GM12878 (cell line): ENCODE results near the gene TTLL4. TPM values are rescaled to one million over a fixed set of nuclear protein-coding genes. Genes with fewer than 3 reads are reported as not detected.

Experiments used
- ASH2L ChIP-seq: fragments of 300-600, 200-600 bp; sonication (generic); IDR thresholded peaks from 2 replicates; pipeline ENCODE4 v1.6.1; 2017; ENCODE audit warnings: low read depth, mild to moderate bottlenecking, borderline replicate concordance
- ATF7 ChIP-seq: fragments of 450-650 bp; IDR thresholded peaks from 2 replicates; pipeline ENCODE4 v1.6.1; 2016; ENCODE audit warnings: low read depth, mild to moderate bottlenecking
- BMI1 ChIP-seq: fragments of 450-650 bp; IDR thresholded peaks from 2 replicates; pipeline ENCODE4 v1.6.1; 2016; ENCODE audit warnings: mild to moderate bottlenecking, moderate library complexity, borderline replicate concordance
- BRCA1 ChIP-seq: IDR thresholded peaks from 2 replicates; pipeline ENCODE4 v1.6.1; 2011; ENCODE audit warnings: low read depth, low read length, improper control_type of control experiment
- CBX3 ChIP-seq: fragments of 200-600 bp; sonication (generic); IDR thresholded peaks from 2 replicates; pipeline ENCODE4 v1.6.1; 2016; ENCODE audit warnings: low read depth, borderline replicate concordance
- CBX5 ChIP-seq: sonication (generic); IDR thresholded peaks from 2 replicates; pipeline ENCODE4 v1.6.1; 2016; ENCODE audit warnings: low read depth, moderate library complexity, mild to moderate bottlenecking, inconsistent platforms
- CHD4 ChIP-seq: fragments of 200-600 bp; sonication (generic); IDR thresholded peaks from 2 replicates; pipeline ENCODE4 v1.6.1; 2016; ENCODE audit warnings: mild to moderate bottlenecking
- EGR1 ChIP-seq, 2 experiments: IDR thresholded peaks; 1 replicate in 1 of 2; 2 replicates in 1 of 2; pipeline ENCODE4 v1.6.1; 2011 to 2012; ENCODE audit warnings: low read depth in 2 of 2, low read length in 2 of 2, borderline replicate concordance in 1 of 2, mild to moderate bottlenecking in 1 of 2, moderate library complexity in 1 of 2
- ELK1 ChIP-seq: IDR thresholded peaks from 2 replicates; pipeline ENCODE4 v1.6.1; 2012; ENCODE audit warnings: low read depth, low read length, improper control_type of control experiment
- ESRRA ChIP-seq: IDR thresholded peaks from 2 replicates; pipeline ENCODE4 v1.6.1; 2012; ENCODE audit warnings: mild to moderate bottlenecking, low read length, improper control_type of control experiment
- EZH2 ChIP-seq: IDR thresholded peaks from 2 replicates; pipeline ENCODE4 v1.6.1; 2012; ENCODE audit warnings: low read depth, mild to moderate bottlenecking, control low read depth, inconsistent platforms, low read length, borderline replicate concordance; ENCODE audit not compliant: control insufficient read depth
- HCFC1 ChIP-seq: fragments of 150-350 bp; IDR thresholded peaks from 2 replicates; pipeline ENCODE4 v1.6.1; 2014; ENCODE audit warnings: low read length
- MEF2A ChIP-seq: IDR thresholded peaks from 2 replicates; pipeline ENCODE4 v1.6.1; 2011; ENCODE audit warnings: low read depth, mild to moderate bottlenecking, low read length, moderate library complexity; ENCODE audit not compliant: insufficient read depth
- NFXL1 ChIP-seq: fragments of 450-650 bp; IDR thresholded peaks from 2 replicates; pipeline ENCODE4 v1.6.1; 2017; ENCODE audit warnings: antibody characterized with exemption, mild to moderate bottlenecking, borderline replicate concordance
- NFYA ChIP-seq: IDR thresholded peaks from 2 replicates; pipeline ENCODE4 v1.6.1; 2011; ENCODE audit warnings: low read depth, mild to moderate bottlenecking, low read length, improper control_type of control experiment, borderline replicate concordance
- NR2C2 ChIP-seq: IDR thresholded peaks from 2 replicates; pipeline ENCODE4 v1.6.1; 2011; ENCODE audit warnings: borderline replicate concordance, low read depth; ENCODE audit not compliant: control insufficient read depth, insufficient read length
- PAX8 ChIP-seq: fragments of 450-650 bp; IDR thresholded peaks from 2 replicates; pipeline ENCODE4 v1.6.1; 2017; ENCODE audit warnings: mild to moderate bottlenecking, moderate library complexity
- POLR2A ChIP-seq: IDR thresholded peaks from 2 replicates; pipeline ENCODE4 v1.6.1; 2011; ENCODE audit warnings: low read depth, mild to moderate bottlenecking, low read length
- POLR2AphosphoS5 ChIP-seq: IDR thresholded peaks from 2 replicates; pipeline ENCODE4 v1.6.1; 2011; ENCODE audit warnings: mild to moderate bottlenecking, low read length, inconsistent platforms
- POU2F2 ChIP-seq: IDR thresholded peaks from 3 replicates; pipeline ENCODE4 v1.6.1; 2011; ENCODE audit warnings: low read depth, mild to moderate bottlenecking, low read length, borderline replicate concordance
- RBBP5 ChIP-seq: fragments of 200-600 bp; sonication (generic); conservative IDR thresholded peaks from 2 replicates; pipeline ENCODE4 v1.6.1; 2016
- SIX5 ChIP-seq: IDR thresholded peaks from 2 replicates; pipeline ENCODE4 v1.6.1; 2011; ENCODE audit warnings: mild to moderate bottlenecking, low read depth, low read length, moderate library complexity; ENCODE audit not compliant: severe bottlenecking
- SMAD1 ChIP-seq: fragments of 450-650 bp; IDR thresholded peaks from 2 replicates; pipeline ENCODE4 v1.6.1; 2018; ENCODE audit warnings: mild to moderate bottlenecking, low read depth; ENCODE audit not compliant: partially characterized antibody
- SMAD5 ChIP-seq: IDR thresholded peaks from 2 replicates; pipeline ENCODE4 v1.6.1; 2016; ENCODE audit warnings: antibody characterized with exemption, low read depth
- SMC3 ChIP-seq: IDR thresholded peaks from 2 replicates; pipeline ENCODE4 v1.6.1; 2011; ENCODE audit warnings: low read length, improper control_type of control experiment, borderline replicate concordance
- STAT1 ChIP-seq: fragments of 450-650 bp; conservative IDR thresholded peaks from 2 replicates; pipeline ENCODE4 v1.6.1; 2014; ENCODE audit warnings: antibody characterized with exemption, mild to moderate bottlenecking
- SUZ12 ChIP-seq: fragments of 200-600 bp; sonication (generic); IDR thresholded peaks from one replicate; pipeline ENCODE4 v1.6.1; 2018; ENCODE audit warnings: antibody characterized with exemption, mild to moderate bottlenecking; ENCODE audit not compliant: unreplicated experiment
- TCF12 ChIP-seq: IDR thresholded peaks from 2 replicates; pipeline ENCODE4 v1.6.1; 2011; ENCODE audit warnings: low read depth, mild to moderate bottlenecking, low read length
- TCF3 ChIP-seq: IDR thresholded peaks from 2 replicates; pipeline ENCODE4 v1.6.1; 2012; ENCODE audit warnings: low read depth, mild to moderate bottlenecking, low read length, borderline replicate concordance; ENCODE audit not compliant: insufficient read depth
- TCF7 ChIP-seq: IDR thresholded peaks from 2 replicates; pipeline ENCODE4 v1.6.1; 2014; ENCODE audit warnings: antibody characterized with exemption, borderline replicate concordance
- USF1 ChIP-seq: IDR thresholded peaks from 2 replicates; pipeline ENCODE4 v1.6.1; 2011; ENCODE audit warnings: borderline replicate concordance, low read depth, mild to moderate bottlenecking, moderate library complexity, mixed read lengths, low read length; ENCODE audit not compliant: insufficient read depth; ENCODE audit errors: extremely low read length
- polyA plus RNA-seq, 11 experiments: library from polyadenylated mRNA; depleted of rRNA in 4 of 11; unstranded in 6 of 11; stranded (reverse) in 5 of 11; fragments of >200 nt; fragmentation: Nextera tagmentation in 4 of 11; fragmentation: Illumina TruSeq in 1 of 11; extraction: Ambion mirVana in 4 of 11; extraction: Trizol in 1 of 11; gene quantifications; 1 replicate in 1 of 11; 2 replicates in 10 of 11; pipeline versions ENCODE4 v1.2.1 to v1.2.3, GENCODE V29; 2011 to 2016; ENCODE audit warnings: inconsistent platforms in 2 of 11, missing spikeins in 2 of 11, low read depth in 1 of 11
- total RNA-seq, 4 experiments: library from RNA; depleted of rRNA in 3 of 4; stranded (reverse); fragments of >200 nt in 3 of 4; fragmentation: Illumina TruSeq in 1 of 4; extraction: Trizol in 1 of 4; gene quantifications; 2 replicates each; pipeline versions ENCODE4 v1.2.1 to v1.2.3, GENCODE V29; 2013 to 2021
- TF ChIP-seq, protein P1 (sequence below): IDR thresholded peaks from 2 replicates; pipeline ENCODE4 v1.6.1; 2012; ENCODE audit warnings: low read length, inconsistent platforms

TTLL4 gene
- total and polyA plus RNA-seq, 10 of the 15 experiments (the other 5 are each of a cell fraction or from before 2014, with no cell fraction given) = 16.6 to 63.1 (median 32.9) TPM

GRCh38 chr2:218708086-218708485 lies 2.5 kb upstream of the TTLL4 start (continued):
- no peak for TF ChIP-seq USF1
- 0 out of 2 replicates have a peak, but pooled peaks have one; percentile 32 for TF ChIP-seq TCF3
- TF ChIP-seq EZH2 = no peak
- TF ChIP-seq POLR2AphosphoS5 = no peak
- TF ChIP-seq PAX8 = no peak
- no peak for TF ChIP-seq ESRRA
- TF ChIP-seq NR2C2 = no peak
- no peak for TF ChIP-seq ATF7
- peak; percentile 34; the same call in 1 of the 2 replicates for TF ChIP-seq MEF2A
- no peak for TF ChIP-seq SIX5
- TF ChIP-seq, protein P1, sequence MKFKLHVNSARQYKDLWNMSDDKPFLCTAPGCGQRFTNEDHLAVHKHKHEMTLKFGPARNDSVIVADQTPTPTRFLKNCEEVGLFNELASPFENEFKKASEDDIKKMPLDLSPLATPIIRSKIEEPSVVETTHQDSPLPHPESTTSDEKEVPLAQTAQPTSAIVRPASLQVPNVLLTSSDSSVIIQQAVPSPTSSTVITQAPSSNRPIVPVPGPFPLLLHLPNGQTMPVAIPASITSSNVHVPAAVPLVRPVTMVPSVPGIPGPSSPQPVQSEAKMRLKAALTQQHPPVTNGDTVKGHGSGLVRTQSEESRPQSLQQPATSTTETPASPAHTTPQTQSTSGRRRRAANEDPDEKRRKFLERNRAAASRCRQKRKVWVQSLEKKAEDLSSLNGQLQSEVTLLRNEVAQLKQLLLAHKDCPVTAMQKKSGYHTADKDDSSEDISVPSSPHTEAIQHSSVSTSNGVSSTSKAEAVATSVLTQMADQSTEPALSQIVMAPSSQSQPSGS = peak; percentile 41; the same call in 1 of the 2 replicates
- no peak for TF ChIP-seq NFXL1
- no peak for TF ChIP-seq CHD4
- no peak for TF ChIP-seq POU2F2
- no peak for TF ChIP-seq NFYA
- no peak for TF ChIP-seq SUZ12
- TF ChIP-seq SMAD1 = no peak
- no peak for TF ChIP-seq CBX3
- TF ChIP-seq SMC3 = no peak
- TF ChIP-seq SMAD5 = no peak
- TF ChIP-seq BRCA1 = no peak
- TF ChIP-seq STAT1 = no peak
- no peak for TF ChIP-seq BMI1
- no peak for TF ChIP-seq TCF7
- TF ChIP-seq POLR2A = no peak
- TF ChIP-seq HCFC1 = no peak
- 0 out of 2 replicates have a peak, but pooled peaks have one; percentile 60 for TF ChIP-seq TCF12
- no peak for TF ChIP-seq EGR1 (IDR thresholded peaks at IDR 0.05; ENCODE audit: borderline replicate concordance in 1 of 2, low read depth in 2 of 2, low read length in 2 of 2)
- peak; percentile 80; the same call in 1 of the 2 replicates for TF ChIP-seq CBX5
- no peak for TF ChIP-seq ASH2L
- no peak for TF ChIP-seq ELK1
- no peak for TF ChIP-seq RBBP5
